ENCODE results near the gene PTDSS2.

PTDSS2 gene

GRCh38 chr11:471468-472145, 21.5 kb downstream of the PTDSS2 start:
- ChIA-PET CTCF (interaction anchor here (2.0 to 3.0 kb wide), 2 partner anchors 8 to 22 kb away, joined by 6 to 24 read pairs; partner anchors contain the start of gene PTDSS2), POLR2A (interaction anchor here (1.4 kb wide), 1 partner anchor 35 kb away, joined by 3 read pairs; the partner anchor contains the start of gene RNH1)
- DNase-seq (ENCODE audit: low read depth, low spot score) = no peak
- no peak for TF ChIP-seq CTCF (IDR thresholded peaks at IDR 0.05; ENCODE audit: insufficient read depth, low read length, missing control alignments)
- H3K4me3 ChIP-seq (ENCODE audit: low read depth, low read length) = no peak overlapping the region

GRCh38 chr11:472272-472671, 22.2 kb downstream of the PTDSS2 start:
- ChIA-PET CTCF (no interaction called here), POLR2A (interaction anchor here (1.4 kb wide), 1 partner anchor 34 kb away, joined by 3 read pairs; the partner anchor contains the start of gene RNH1)
- no peak overlapping the region for H3K4me3 ChIP-seq (ENCODE audit: low read depth, low read length)
- no peak for DNase-seq (ENCODE audit: low read depth, low spot score)
- TF ChIP-seq CTCF (IDR thresholded peaks at IDR 0.05; ENCODE audit: insufficient read depth, low read length, missing control alignments) = no peak

- no peak overlapping the region for H3K4me3 ChIP-seq (ENCODE audit: low read depth, low read length)
- no peak for TF ChIP-seq CTCF (IDR thresholded peaks at IDR 0.05; ENCODE audit: insufficient read depth, low read length, missing control alignments)
- CTCF ChIA-PET = interaction anchor here (1.8 kb wide), 1 partner anchor 24 kb away, joined by 5 read pairs; no protein-coding TSS in a partner anchor
- POLR2A ChIA-PET = interaction anchor here (1.4 kb wide), 1 partner anchor 34 kb away, joined by 3 read pairs; the partner anchor contains the start of gene RNH1
- no peak for DNase-seq (ENCODE audit: low read depth, low spot score)
Measured at GRCh38 chr11:472816-473215, 22.7 kb downstream of the PTDSS2 start.

- no peak for TF ChIP-seq CTCF (IDR thresholded peaks at IDR 0.05; ENCODE audit: insufficient read depth, low read length, missing control alignments)
- no peak for DNase-seq (ENCODE audit: low read depth, low spot score)
- CTCF ChIA-PET = interaction anchor here (1.5 to 1.8 kb wide), 2 partner anchors 24 to 26 kb away, joined by 4 to 5 read pairs; no protein-coding TSS in a partner anchor
- no peak overlapping the region for H3K4me3 ChIP-seq (ENCODE audit: low read depth, low read length)
- POLR2A ChIA-PET = interaction anchor here (1.4 kb wide), 1 partner anchor 33 kb away, joined by 3 read pairs; the partner anchor contains the start of gene RNH1
Measured at GRCh38 chr11:473415-473814, 23.3 kb downstream of the PTDSS2 start.

GRCh38 chr11:473962-474785, 24.1 kb downstream of the PTDSS2 start:
- no peak overlapping the region for H3K4me3 ChIP-seq (ENCODE audit: low read depth, low read length)
- CTCF ChIA-PET = interaction anchor here (1.5 to 1.8 kb wide), 2 partner anchors 25 to 26 kb away, joined by 4 to 5 read pairs; no protein-coding TSS in a partner anchor
- DNase-seq (ENCODE audit: low read depth, low spot score) = no peak
- TF ChIP-seq CTCF (IDR thresholded peaks at IDR 0.05; ENCODE audit: insufficient read depth, low read length, missing control alignments) = no peak
- POLR2A ChIA-PET = no interaction called here

Data from AG04449 (cell line).